SK-N-SH treated with all-trans-retinoic acid at 6 μM for 48 hours (cell line): ENCODE results near the gene AMOTL2.

Source experiments
- ESRRG ChIP-seq: fragments of 250-450 bp; sonication (Bioruptor Pico); IDR thresholded peaks from 2 replicates; pipeline ENCODE4 v1.6.1; 2021; ENCODE audit warnings: mild to moderate bottlenecking
- TF ChIP-seq, protein P1 (sequence below): fragments of 250-450 bp; sonication (Bioruptor Pico); IDR thresholded peaks from 2 replicates; pipeline ENCODE4 v1.5.1; 2021; ENCODE audit warnings: mild to moderate bottlenecking, moderate library complexity

Gene AMOTL2

DNA sequence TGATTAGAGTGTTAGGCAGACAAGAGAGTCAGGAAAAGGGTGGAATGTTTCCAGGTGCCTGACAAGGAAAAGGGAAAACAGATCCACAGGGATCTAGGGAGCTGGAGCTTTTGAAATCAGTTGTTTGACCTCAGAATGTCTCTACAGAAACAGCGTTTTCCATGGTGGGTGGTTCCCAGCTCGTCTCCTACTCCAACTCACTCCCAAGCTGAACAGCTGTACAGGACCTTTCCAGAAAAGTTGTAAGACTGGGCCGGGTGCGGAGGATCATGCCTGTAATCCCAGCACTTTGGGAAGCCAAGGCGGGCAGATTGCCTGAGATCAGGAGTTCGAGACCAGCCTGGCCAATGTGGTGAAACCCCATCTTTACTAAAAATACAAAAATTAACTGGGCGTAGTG lies 67.9 kb downstream of the AMOTL2 start (continued):
- TF ChIP-seq ESRRG = no peak
- TF ChIP-seq, protein P1, sequence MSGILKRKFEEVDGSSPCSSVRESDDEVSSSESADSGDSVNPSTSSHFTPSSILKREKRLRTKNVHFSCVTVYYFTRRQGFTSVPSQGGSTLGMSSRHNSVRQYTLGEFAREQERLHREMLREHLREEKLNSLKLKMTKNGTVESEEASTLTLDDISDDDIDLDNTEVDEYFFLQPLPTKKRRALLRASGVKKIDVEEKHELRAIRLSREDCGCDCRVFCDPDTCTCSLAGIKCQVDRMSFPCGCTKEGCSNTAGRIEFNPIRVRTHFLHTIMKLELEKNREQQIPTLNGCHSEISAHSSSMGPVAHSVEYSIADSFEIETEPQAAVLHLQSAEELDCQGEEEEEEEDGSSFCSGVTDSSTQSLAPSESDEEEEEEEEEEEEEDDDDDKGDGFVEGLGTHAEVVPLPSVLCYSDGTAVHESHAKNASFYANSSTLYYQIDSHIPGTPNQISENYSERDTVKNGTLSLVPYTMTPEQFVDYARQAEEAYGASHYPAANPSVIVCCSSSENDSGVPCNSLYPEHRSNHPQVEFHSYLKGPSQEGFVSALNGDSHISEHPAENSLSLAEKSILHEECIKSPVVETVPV (CRISPR knock-in tag) = no peak
